ENCODE results near the gene ACTG1.

Gene ACTG1

DNA sequence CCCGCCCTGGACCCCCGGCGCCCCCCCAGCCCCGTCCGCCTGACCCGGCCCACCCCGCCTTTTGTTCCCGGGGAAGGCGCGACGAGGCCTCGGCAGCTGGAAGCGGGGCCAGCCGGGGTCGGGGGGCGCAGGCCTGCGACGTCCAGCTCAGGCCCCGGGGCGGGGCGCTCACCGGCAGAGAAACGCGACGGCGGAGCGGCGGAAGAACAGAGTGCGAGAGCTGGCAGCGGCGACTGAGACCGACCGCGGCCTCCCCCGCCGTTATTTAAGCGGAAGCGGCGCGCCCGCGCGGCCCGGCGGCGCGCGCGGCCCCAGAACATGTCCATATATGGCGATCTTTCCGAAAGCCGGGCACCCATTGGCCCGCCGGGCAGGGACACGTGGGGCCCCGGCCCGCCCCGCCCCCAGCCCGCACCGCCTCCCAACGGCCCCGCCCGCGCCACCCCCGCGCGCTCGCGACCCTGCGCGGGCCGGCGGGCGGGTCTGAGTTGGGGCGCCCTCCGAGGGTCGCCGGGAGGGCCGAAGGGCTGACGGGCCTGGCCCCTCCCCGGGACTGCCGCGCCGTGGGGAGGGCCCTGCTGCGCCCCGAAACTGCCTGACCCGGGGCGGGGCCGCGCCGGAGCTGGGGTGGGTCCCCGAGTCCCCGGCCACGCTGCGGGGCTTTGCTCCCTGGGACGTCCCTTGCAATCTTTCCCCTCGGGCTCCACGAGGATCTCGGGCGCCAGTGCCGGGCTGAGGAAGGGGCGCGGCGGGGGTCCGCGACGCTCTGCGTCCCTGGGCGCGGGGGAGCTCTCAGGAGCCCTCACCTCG is at the start of gene ACTG1:
Gene ACTG1 (minus strand): TSS at position 238 of the 810 bp plus-strand sequence. CDS start 445 bp downstream, outside the sequence.
- DNase-seq = no peak

- DNase-seq = no peak
Observed at GRCh38 chr17:81561494-81561885, 48.9 kb upstream of the ACTG1 start.

GRCh38 chr17:81558941-81559806 is 46.6 kb upstream of the ACTG1 start:
- DNase-seq = no peak

DNA sequence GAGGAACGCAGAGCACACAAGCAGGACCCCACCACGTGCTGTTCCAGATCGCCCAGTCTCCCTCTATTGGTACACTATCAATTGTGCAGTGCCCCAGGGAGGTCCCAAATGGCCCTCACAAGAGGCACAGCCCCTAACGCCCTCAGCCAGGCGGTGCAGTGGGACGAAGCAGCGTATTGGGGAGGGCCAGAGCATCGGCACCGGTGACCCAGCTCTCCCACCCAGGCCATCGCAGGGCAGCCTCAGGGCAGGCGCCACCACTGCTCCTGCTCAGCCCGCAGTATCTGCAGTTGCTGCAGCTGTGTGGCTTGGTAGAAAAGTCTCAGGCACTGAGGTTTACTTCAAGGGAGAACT is 45.5 kb upstream of the ACTG1 start:
- no peak for DNase-seq

DNA sequence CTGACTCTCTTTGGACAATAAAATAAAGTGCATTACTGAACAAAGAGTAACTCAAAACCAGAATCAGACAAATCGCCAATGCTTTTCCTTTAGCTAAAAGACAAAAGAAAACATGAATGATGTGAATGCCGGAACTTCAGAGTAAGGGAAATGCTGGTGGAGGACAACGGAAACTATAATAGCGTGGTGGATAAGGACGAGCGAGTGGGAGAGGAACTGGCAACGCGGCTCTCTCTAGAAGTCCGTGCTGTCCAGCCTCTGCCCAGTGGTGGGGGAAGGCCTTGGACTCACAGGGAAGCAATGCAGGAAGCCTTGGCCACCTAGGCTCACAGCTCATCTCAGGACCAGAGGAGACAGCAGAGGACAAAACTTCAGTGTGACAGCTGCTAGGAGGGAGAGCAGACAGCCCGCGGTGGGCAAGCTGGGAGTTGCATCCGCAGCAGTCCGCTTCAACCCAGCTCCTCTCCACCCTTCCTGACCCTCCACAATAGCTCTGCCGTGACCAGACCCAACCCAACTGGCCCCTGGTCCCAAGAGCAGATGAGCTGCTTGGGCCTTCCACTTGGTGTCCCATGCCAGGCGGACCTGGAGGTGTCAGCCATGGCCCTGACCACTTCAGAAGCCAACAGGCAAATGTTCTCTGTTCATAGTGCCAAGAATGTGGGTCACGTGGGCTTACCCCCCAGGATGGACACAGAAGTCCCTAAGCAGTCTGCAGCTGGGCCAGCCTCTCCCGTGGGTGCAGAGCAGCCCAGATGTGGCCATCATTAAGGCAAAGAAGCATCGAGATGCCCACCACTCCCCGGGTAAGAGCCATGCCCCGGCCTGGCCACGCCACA is 44.9 kb upstream of the ACTG1 start:
- no peak for DNase-seq

GRCh38 chr17:81556863-81557262 is 44.3 kb upstream of the ACTG1 start:
- no peak for DNase-seq

DNA sequence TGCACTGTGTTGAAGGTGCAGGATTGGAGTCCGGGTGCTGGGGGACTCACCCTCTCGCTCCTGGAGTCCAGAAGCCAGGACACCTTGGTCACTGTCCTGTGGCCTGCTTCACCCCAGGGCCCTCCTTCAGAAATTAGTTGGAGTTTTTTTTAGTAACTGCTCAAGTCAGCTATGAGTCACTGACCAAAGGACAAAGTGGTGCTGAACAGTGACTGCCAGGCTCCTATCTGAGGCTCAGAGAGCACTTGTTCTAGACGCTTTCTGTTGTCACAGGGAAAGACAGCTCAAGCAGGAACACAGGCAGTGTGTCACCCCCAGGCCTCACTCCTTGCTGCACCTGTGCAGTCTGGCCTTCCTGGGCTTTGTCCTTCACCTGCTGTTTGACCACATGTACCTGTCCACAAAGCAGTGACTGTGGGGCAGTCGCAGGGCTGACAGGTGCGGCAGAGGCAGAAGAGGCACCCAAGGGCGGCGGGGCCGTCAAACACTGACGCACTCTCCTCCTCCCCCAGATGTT is 43.6 kb upstream of the ACTG1 start:
- no peak for DNase-seq

DNA sequence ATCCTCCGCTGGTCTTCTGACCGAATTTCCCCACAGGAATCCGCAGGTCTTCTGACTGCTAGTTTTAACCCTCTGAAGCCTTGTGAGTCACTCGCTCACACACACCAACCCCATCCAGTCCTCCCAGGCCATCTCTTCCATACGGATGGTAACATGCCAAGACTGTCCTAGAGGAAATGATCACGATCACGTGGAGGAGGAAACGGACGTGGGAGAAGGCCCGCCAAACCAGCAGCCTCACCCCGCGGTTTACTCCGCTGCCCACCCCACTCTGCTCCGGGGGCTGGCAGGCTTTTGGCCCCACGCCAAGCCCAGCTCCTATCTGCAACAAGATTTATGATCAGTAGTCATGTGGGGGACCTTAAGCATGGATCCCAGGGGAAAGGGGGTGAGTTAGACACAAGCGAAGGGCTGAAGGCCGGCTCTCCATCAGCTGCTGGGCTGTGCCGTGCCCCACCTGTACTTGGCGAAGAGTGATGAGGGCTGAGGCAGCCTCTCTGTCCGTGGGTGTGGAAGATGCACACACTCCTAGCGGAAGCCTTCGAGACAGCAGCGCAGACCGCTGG is 41.1 kb upstream of the ACTG1 start:
- peak; percentile 48 for DNase-seq

DNA sequence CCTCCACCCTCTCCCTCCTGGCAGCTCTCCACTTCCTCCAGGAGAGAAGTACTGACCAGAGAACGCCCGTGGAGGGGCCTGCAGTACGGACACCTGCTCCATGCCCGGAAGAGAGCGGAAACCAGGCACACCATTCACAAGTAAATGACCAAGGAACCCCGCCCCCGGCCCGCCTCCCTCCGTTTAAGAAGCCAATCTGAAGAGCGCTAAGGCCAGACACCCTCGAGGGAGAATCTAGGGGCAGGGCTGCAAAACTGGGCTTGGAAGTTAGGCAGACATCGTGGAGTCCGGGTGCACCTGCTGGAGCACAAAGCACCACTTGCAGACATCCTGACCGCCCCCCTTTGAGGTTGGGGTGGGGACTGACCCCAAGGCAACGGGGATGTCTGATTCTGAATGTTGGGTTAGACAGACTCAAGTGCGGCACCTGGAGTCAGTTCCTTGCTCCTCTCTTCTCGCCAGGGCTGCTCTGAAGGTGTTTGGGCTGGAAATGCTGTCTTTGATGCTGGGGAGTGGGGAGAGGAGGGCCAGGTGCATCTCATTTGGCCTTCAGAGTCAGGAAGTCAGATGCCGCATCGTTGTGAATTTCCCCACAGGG is 40.5 kb upstream of the ACTG1 start:
- DNase-seq = peak; percentile 76

DNA sequence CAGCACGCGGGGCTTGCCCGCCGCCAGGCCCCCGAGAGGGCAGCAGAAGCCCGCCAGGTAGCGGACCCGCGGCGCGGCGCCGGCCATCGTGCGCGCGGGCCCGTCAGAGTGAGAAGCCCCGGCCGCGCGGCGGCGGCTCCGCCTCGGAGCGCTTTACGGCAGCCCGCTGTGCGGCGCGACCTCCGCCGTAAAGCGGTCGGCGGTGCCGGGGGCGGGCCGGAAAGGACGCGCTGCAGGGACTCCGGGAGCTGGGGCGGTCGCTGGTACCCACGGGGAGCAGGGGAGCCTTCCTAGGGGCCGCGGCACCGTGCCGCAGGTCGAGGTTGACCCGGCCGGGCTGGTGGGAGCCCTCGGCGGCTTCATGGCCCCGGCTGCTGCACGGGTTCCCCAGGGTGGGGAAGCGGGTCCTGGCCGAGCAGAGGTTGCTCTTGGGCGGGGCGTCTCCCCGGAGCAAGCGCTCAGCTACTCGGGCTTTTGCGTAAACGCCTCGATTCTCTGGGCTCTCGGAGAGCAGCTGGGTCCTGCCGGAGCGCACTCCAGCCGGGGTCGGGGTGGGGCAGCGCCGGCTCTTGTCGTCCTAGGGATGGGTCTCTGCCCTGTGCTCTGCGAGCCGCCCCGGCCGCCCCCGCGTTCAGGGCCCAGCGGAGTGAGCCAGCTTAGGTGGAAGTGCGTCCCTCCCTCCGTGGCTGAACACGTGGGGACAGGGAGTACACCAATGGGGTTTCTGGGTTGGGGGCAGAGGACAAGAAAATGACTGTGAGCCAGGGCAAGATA is 39.8 kb upstream of the ACTG1 start, which contains the start of gene FAAP100:
Gene FAAP100 (minus strand): TSS at position 110 of the 774 bp plus-strand sequence. CDS start 23 bp downstream, at position 87.
- no peak for DNase-seq

DNA sequence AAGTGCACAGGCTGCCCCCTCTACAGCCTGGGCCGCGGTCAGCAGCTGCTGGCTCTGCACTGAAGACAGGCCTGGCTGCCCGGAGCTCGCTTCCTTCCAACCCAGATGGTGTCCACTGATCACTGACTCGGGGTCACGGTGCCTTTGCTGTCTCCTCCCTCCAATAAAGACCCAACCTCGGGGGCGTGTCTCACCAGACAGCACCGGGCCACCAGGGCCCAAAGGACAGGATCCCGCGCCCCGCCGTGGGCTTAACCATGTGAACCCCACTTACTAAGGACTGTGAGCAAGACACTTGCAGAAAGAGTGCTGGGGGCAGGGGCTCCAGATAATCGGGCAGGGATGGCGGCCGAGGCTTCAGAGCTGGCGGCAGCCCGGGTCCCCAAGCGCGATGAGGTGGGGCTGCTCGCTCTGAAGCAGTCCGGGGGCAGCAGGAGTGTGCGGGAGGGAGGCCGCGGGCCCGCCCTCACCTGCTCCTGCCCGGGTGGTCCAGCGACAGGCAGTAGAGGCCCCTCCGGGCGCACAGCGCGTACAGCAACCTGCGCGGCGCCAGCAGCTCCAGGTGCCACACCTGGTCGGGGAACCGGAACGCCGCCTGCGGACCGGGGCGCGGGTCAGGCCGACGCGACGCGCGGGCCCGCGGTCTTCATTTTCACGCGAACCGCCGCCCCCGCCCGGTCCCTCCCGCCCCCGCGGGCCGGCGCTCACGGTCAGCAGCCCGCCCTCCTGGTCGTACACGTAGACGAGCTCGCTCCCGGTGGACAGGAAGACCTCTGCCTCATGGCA is 39.1 kb upstream of the ACTG1 start:
- no peak for DNase-seq

DNA sequence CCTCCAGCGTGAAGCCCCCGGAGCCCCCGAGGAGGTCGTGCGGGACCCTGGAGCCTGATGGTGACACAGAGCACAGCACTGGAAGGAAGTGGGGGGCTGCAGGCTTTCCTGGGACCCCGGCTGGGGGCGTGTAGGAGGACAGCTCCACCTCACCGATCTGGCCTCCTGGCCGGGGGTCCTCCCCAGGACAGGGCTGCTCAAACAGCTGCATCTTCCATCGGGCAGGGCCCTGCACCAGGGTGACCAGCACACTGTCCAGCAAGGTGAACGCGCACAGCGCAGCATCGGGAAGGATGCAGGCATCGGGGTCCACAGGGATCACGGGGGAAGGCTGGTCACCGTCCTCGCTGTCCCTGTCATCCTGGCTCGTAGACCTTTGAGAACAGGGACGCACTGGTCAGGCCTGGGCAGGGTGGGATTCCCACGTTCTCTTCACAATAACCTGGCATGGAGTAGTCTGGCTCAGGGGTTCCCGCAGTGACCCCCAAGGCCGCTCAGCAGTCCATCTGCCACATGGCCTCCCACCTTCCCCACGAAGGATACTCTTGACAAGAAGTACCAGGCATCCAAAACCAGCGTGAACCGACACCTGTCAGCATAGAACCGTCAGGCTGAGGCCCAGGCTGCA is 38.3 kb upstream of the ACTG1 start:
- DNase-seq = no peak

GRCh38 chr17:81550285-81550684 is 37.7 kb upstream of the ACTG1 start:
- DNase-seq = no peak

DNA sequence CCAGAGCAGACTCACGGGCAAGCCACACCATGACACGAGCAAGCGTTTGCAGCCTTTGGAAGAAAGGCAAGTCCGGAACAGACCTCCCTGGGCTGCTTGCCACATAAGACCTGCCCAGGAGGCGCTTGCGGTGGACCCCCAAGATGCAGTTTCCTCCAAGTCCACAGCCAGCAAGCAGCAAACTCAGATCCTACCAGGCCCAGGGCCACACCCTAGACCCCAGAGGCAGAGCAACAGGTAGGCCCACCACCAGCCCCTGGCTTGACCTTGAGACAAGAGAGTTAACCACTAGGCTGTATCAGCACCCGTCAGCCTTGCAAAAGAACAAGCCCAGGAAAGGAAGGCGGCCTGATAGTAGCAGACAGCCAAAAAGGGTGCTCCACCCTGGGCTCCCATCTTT is 37.2 kb upstream of the ACTG1 start:
- no peak for DNase-seq

- no peak for DNase-seq
Observed at GRCh38 chr17:81549031-81549557, 36.5 kb upstream of the ACTG1 start.

GRCh38 chr17:81547614-81547982 is 35.0 kb upstream of the ACTG1 start:
- no peak for DNase-seq

- DNase-seq = no peak
Observed at GRCh38 chr17:81546906-81547613, 34.5 kb upstream of the ACTG1 start.

GRCh38 chr17:81545160-81545949 is 32.8 kb upstream of the ACTG1 start:
- DNase-seq = no peak
